ENCODE measurements around the gene ZBTB6.

The ZBTB6 gene, protein sequence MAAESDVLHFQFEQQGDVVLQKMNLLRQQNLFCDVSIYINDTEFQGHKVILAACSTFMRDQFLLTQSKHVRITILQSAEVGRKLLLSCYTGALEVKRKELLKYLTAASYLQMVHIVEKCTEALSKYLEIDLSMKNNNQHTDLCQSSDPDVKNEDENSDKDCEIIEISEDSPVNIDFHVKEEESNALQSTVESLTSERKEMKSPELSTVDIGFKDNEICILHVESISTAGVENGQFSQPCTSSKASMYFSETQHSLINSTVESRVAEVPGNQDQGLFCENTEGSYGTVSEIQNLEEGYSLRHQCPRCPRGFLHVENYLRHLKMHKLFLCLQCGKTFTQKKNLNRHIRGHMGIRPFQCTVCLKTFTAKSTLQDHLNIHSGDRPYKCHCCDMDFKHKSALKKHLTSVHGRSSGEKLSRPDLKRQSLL

DNA sequence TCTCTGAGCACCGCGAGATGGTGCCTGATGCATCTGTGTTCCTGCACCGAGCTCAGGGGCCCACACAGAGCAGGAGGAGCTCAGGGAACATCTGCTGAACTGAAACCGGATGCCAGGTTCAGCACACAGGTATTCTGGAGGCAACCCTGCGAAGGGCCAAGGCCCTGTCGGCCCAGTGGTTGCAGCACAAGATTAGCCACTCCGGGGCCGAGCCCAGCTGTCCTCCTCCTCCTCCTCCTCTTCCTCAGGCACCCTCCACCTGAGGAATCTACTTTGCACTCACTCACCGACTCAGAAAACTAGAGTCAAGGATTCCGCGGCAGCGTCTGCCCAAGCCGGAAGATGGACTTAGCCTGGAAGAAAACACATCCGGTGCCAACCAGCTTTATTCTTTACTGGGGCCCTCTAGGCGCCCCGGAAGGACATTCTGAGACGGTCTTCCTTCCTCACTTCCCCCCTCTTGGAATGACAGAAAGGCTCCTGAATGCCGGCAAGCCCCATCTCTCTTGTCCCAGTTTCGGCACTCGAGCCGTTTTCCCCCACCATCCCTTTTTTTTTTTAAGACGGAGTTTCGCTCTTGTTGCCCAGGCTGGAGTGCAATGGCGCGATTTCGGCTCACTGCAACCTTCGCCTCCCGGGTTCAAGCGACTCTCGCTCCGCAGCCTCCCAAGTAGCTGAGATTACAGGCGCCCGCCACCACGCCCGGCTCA lies at the start of gene ZBTB6:
TSS of gene ZBTB6 (minus strand) at position 360 of the 710 bp plus-strand sequence. CDS start 1,251 bp downstream, outside the sequence.
- peak; percentile 28 for DNase-seq (ENCODE audit: low read depth)

DNA sequence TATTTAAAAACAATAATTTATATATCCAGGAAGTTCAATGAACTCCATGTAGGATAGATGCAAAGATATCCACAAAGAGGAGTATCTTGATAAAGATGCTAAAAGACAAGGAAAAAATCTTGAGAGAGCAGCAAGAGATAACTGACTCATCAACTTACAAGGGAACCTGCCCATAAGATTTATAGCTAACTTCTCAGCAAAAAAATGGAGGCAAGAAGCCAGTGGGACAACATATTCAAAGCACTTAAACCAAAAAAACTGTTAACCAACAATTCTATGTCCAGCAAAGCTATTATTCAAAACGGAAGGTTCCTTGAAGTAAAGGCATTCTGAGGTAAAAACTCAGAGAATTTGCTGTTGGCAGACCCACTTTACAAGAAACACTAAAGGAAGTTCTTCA lies 48.0 kb upstream of the ZBTB6 start:
- no peak for DNase-seq (ENCODE audit: low read depth)

DNA sequence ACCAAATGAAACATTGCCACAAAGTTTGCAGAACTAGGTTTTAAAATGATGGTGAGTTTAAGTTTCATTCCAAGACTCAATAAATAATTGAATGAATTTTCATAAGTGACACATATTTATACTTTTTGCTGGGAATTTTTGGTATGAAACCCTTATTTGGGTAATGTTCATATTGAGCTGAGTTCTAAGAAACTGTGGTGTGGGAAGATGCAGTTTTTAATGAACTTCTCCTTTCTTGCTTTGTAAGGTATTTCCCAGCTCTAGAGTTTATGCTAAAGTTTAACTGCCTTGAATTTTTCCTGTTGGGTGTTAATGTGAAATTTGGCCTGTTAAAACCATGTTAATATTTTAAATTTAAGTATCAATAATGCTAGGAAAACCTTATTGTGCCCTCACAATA lies 42.8 kb upstream of the ZBTB6 start:
- DNase-seq (ENCODE audit: low read depth): no peak

DNA sequence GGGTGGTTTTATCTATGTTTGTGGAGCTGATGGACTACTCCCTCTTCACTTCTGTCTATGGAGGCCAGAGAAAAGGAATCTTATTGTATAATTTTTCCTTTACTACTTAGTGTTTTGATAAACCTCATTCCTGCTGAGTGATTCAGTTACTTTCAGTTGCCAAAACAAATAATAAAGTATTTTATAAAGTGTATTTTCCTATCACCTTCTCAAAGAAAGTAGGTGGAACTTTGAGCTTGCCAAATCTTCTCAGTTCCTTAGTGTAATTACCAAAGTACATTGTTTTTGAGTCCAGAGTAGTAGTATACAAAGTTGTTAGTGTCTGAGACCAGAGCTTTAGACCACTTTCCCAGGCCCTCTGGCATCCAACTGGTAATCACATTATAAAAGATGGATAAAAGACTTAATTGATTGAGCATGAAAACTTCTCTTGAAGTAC lies 41.1 kb upstream of the ZBTB6 start:
- no peak for DNase-seq (ENCODE audit: low read depth)

DNA sequence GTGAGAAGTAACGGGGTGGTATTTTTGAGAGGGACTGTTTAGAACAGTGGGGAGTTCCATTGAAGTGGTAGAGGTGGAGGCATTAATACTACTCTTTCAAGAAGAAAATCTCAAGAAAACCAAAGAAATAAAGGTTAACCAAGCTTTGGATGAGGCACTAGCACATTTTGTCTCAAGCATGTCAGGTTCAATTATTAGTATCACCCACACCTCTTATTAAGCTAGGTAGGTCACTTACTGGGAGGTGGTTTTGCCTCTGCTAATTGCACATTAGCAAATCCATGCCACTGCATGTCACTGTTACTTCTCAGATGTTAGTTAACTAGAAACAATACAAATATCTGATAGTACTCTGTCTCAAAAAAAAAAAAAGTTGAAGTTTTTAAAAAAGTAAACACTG lies 37.9 kb upstream of the ZBTB6 start:
- DNase-seq (ENCODE audit: low read depth): no peak

DNA sequence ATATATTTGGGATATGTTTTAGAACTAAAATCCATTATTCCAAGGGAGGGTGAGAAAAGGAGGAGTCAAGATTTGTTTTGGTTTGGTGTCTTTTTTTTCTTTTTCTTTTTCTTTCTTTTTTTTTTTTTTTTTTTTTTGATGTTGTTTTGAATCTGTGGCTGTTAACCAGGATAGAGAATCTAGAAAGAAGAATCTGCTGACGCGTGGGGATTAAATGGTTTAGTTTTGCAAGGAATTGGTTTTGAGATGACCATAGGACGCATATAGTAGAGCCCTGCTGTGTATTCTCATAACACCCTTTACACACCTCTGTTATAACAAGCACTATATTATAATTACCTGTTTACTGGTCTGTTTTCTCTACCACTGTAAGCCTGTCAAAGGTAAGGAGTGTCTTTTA lies 37.1 kb upstream of the ZBTB6 start:
- DNase-seq (ENCODE audit: low read depth): no peak

DNA sequence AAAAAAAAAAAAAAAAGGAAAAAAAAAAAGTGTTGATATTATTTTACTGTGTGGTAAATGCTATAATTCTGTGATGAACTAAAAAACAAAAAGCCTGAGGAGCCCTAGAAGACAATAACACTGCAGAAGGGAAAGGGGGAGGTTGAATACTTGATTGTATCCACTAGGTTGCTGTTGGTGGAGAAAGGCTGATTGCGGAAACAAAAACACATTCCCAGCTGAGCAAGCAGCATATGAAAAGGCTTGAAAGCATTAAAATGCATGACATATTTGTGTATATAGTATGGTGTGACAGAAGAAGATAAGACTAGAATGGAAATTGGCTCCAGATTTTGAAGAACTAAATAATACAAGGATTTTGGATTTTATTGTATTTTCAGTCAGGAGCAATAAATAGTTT lies 36.6 kb upstream of the ZBTB6 start:
- no peak for DNase-seq (ENCODE audit: low read depth)

DNA sequence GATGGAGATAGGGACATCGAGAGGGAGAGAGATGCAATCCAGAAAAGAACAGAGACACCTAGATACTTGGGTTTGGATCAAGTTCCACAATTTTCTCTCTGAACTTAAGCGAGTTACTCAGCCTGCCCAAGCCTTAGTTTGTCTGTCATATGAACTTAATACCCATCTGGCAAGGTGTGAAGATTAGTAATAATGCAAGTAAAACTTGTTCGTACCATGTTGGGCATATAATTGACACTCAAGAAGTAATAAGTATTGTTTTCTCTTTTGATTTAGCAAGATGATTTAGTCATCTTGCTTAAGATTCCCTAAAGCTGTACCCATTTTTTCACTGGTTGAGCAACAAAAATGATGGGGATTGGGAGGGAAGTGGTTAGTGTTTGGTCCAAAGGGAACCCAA lies 35.2 kb upstream of the ZBTB6 start:
- DNase-seq (ENCODE audit: low read depth): no peak

DNA sequence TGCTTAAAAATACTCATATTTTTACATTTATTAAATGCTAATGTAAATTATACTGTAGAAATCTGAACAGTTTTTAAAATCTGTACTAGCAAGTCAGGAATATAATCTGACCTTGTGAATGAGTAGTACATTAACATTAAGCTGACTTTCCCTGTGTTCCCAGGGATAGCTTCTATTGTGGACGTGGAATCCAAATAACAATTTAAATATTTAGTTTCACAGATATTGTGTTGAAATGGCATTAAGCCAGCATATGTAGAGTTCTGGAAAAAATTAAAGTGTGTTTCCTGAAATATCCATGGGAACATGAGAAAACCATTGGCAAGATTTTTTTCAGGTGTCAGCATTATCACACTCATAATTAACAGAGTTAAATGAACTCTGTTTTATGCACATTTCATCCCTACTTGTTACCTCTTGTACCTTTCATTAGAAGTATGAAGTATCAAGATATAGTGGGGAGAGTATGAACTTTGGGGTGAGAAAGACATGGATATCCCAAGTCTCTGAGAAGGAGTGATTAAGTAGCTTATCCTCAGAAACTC lies 33.4 kb upstream of the ZBTB6 start:
- no peak for DNase-seq (ENCODE audit: low read depth)

DNA sequence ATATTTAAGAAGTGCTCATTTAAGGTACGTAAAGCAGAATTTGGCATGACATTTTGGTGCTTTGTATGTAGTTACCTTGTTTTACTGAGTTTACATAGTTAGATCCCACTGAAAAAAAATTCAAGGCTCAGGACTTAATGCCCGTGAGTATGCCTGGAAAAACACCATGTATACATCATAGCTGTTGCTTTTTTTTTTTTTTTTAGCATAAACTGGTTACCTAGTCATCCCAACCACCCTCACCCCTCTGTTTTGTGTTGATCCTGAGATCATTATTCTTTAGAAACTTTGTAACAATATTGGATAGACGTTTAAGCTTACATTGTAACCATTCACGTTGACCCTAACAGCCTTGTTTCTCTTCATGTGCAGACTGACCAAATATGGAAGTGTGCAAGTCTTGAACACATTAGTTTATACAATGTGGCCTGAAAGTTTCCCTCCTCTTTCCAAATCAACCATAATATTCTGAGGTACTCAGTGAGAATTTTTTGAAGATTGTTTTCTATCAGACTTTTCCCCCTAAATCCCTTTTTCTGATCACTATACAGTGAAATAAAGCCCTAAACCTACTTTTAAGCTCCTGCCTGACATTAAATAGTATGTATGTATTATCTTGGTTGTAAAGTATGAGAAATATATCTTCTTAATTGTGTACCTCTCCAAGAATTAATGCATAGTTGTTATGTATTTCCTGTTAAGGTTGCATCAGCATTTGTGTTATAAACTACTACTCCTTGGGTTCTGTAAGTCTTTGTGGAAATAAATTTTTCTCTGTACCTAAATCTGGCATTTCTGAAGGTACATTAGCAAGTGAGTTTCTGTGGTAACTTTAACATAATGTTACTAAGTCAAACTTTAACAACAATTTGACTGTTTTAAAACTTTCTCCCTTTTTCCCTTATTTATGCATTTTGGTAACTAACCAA lies 32.1 kb upstream of the ZBTB6 start:
- no peak for DNase-seq (ENCODE audit: low read depth)

DNA sequence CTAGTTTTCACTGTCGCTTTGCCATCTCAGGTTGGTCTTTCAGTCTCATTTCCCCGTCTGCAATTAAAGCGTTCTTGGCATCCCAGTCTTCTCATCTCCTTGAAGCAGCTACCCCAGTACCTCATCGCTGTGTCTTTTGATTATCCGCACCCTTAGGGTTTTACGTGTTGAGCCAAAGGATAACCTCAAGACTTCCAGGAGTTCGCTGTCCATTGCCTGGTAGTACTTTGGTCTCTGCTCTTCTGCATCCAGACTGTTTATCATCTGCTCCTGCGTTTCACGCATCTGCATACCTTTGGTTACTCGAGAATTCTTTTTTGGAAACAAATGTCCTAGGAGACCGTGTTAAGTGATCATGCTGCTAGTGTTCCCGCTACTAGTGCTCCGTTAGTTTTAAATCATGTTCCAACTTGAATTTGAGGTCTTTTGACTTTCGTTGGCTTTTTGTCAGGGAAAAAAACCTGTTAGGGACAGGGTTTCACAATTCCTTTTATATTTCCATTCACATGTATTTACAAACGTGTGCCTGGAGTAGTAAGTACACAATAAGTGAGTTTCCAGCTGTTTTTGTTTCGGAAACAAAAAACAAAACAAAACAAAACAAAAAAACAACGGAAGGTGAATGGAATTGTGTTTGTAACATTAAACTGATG lies 28.6 kb upstream of the ZBTB6 start:
- no peak for DNase-seq (ENCODE audit: low read depth)

DNA sequence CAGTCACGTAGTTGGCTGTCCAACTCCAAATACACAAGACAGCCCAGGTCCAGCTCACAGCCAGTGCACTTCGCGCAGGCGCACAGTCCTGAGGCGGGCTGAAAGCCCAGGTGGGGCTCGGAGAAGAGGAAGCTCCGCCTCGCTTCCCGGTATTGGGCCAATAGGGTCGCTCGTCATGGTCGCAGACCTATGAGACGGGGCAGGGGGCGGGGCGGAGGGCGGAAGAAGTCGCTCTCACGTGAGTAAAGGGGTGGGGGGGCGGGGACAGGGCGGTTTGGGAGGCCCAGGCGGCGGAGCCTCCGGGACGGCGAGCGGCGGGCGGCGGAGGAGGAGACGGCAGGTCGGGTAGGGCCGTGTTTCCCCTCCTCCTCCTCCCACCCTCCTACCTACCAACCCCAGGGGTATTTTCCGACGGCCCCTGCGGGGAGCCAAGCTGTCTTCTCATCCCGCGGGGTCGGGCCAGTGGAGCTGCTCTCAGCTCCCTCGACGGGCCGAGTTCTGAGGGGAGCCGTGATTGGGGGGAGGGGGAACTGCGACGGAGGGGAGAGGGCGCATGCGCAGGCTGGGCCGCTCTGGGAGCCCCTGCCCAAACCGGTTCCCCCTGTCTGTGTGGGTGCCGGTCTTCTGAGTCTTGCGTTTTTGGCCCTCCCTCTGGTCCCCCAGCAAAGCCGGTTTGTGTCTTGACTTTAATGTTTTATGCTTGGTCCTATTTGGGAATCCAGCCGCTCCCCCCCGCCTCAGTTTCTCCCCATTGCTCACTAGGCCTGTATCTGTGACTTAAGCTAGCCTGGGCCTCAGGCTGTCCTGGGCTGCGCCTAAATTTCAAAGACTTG lies 27.8 kb upstream of the ZBTB6 start, which contains the start of gene RABGAP1:
TSS of gene RABGAP1 (plus strand) at position 272 of the 833 bp plus-strand sequence. CDS start 16,040 bp downstream, outside the sequence.
- DNase-seq (ENCODE audit: low read depth): peak; percentile 94

DNA sequence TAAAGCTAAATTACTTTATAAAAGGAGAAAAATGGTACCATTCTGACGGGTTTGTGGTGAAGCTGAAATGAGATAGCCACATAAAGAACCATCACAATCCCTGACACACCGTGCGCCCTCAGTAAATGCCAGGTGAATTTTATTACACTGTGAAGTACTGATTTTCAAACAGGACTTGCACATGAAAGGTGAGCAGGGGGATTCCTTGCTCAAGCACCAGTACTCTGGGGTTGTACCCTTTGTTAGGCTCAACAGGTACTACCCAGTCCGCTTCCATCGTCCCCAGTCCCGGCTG lies 27.3 kb upstream of the ZBTB6 start:
- DNase-seq (ENCODE audit: low read depth): no peak

DNA sequence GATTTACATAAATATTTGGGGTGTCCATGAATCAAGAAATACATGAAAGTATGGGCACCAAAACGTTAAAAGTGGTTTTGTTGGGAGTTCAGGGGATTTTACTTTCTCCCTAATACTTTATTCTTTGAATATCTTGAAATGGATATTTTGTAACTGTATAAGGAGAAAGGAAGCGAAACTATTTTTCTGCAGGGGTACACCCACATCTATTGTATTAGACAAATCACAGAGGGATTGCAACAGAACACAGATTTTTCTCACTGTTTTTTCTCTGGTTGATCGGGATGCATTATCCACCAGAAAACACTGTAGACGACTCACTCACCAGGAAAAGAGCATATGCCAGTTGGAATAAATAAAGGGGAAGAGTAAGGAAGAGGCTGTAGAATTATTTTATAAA lies 26.5 kb upstream of the ZBTB6 start:
- no peak for DNase-seq (ENCODE audit: low read depth)

DNA sequence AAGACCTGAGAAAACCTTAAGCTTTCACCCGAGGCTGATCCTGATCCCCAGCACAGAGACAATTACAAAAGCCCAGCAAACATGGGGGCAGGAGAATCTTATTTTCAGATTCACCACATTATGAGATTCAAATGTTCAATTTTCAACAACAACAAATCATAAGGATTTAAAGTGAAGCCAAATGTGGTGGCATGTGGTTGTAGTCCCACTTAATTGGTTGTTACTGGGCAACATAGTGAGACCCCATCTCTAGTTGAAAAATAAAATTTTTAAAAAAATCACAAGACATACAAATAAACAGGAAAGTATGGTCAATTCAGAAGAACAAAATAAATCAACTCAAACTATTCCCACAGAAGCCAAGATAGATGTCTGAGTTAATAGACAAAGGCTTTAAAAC lies 23.8 kb upstream of the ZBTB6 start:
- DNase-seq (ENCODE audit: low read depth): no peak

DNA sequence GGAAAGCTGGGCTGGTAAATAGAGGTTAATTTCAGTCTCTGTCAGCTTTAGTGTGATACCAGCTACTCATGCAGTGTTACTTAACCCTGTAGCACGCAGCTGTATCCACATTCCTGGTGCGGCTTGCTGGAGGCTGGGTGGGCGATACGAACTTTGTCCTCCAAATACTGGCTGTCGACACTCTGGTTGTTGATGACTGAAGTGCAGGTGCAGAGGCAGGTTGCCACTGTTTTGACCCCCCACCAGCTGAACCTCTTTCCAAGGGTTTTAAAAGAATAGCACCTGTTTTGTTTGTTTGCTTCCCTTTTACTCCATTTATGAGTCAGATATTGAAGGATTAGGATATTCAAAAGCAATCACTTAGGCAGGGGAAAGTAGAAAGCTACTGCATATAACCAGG lies 23.3 kb upstream of the ZBTB6 start:
- no peak for DNase-seq (ENCODE audit: low read depth)

DNA sequence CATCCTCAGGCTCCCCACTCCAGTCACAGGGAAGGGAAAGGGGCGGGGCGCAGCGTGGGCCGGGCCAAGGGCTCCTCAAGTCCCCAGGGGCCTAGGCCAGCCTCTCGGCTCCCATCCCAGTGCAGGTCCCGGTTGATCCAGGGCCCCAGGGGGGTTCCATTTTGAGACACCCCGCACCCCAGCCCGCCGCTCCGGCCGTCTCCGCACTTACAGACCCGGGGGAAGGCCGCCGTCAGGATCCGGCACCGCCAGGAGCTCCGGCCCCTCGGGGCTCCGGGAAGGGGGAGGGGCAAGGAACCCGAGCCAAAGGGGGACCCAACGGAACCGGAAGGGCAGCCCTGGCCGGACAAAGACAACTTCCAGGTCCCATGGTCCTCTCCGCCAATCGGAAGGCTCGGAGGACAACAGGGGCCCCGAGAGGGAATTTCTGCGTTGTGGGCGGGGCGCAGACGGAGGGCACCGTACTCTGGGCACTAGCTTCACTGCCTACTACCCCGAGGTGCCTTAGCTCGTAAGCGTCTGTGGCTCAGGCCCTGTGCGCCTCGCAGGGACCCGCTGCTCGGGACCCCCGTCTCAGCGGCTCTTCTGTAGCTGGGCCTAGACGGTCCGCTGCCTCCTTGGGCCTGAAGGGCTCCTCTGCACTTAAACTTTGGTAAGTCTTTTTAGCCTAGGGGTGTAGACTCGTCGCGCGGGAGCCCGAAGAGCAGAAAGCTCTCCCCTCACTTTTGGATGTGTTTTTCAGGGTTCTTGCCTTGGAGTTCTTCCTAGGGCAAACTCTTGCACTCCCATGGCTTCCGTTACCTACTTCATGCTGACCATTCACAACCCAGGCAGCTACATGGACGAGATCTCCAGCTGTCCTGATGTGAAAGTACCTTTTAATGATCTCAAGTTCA lies 18.4 kb upstream of the ZBTB6 start, which contains the start of gene ZBTB26:
TSS of gene ZBTB26 (minus strand) at position 287 of the 896 bp plus-strand sequence. CDS start 11,578 bp downstream, outside the sequence.
- DNase-seq (ENCODE audit: low read depth): peak; percentile 62

DNA sequence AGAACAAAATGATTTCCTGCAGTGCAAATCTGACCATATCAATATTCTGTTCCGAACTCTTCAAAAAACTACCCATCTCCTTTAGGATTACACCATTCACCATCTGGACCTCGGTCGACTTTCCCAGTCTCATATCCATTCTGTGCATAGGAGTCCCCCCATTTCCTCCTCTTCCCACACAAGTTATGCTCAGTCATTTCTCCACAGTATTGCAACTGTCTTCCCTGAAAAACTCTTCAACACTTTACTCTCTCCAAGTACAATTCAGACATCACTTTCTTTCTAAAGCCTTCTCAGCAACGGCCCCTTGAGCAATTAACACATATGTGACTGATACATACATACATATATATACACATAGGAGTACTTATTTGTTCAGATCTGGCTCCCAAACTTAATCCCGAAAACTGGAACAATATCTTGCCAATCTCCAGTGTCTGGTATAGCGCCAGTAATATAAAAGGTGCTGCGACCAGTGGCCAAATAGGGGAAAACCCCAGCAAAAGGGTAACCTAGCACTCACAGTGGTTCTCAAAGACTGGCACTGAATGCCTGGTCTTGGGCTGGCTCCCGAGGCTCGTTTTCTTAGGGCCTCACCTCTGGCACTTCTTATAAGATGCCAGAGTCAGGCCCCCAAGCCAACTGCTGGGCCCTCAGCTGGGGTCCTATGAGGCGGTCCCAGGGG lies 17.6 kb upstream of the ZBTB6 start:
- no peak for DNase-seq (ENCODE audit: low read depth)

DNA sequence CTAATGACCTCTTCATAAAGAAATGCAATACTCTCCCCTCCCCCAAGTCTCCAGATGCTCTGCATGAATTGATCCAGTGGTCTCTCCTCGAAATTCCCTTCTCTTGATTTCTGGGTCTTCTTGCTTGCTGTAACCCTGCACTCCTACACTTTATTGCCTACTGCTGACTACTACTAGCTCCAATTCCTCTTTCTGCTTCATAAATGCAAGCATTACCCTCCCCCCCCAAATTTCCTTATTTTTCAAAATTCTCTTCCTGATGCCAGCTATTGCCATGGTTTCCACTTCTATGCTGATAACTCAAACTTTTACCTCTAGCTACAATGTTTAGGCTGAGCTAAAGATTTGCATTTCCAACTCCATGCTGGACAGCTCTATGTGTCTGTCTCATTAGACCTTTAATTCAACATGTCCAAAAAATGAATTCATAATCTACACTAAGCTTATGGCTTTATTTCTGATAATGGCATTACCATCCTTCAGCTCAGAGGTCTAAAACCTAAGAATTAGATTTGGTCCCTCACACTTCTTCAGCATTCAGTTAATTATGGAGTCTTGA lies 16.8 kb upstream of the ZBTB6 start:
- DNase-seq (ENCODE audit: low read depth): no peak

Measured in stimulated activated CD8-positive, alpha-beta memory T cell treated with anti-CD3 and anti-CD28 coated beads, Interleukin-15, amount 100 ng/mL, for 24 hours (primary cell).